GM21737 (cell line): ENCODE measurements around the gene NSD2.

ENCODE experiments used
- ATAC-seq: cut with Tn5 transposase; IDR thresholded peaks from one replicate; pipeline ENCODE4 v1.9.1; 2021; ENCODE audit warnings: mild to moderate bottlenecking, moderate library complexity; ENCODE audit not compliant: unreplicated experiment

Gene NSD2

GRCh38 chr4:1982124-1983052 lies 111.2 kb downstream of the NSD2 start:
- ATAC-seq, result no peak

GRCh38 chr4:1983053-1983845 lies 112.1 kb downstream of the NSD2 start:
- no peak for ATAC-seq

GRCh38 chr4:1983846-1984405 lies 112.7 kb downstream of the NSD2 start:
- no peak for ATAC-seq

GRCh38 chr4:1984406-1985191 lies 113.4 kb downstream of the NSD2 start:
- no peak for ATAC-seq

- ATAC-seq, result no peak
Measured at GRCh38 chr4:1985294-1985693, 114.1 kb downstream of the NSD2 start.

GRCh38 chr4:1985780-1986577 lies 114.8 kb downstream of the NSD2 start:
- ATAC-seq, result no peak

- no peak for ATAC-seq
Measured at GRCh38 chr4:1986578-1987210, 115.5 kb downstream of the NSD2 start.

- no peak for ATAC-seq
Measured at GRCh38 chr4:1987296-1987695, 116.1 kb downstream of the NSD2 start.

GRCh38 chr4:1987721-1988326 lies 116.6 kb downstream of the NSD2 start:
- no peak for ATAC-seq

- no peak for ATAC-seq
Measured at GRCh38 chr4:1988327-1988724, 117.1 kb downstream of the NSD2 start.

GRCh38 chr4:1989533-1990347 lies 118.5 kb downstream of the NSD2 start:
- ATAC-seq, result no peak

- no peak for ATAC-seq
Measured at GRCh38 chr4:1990348-1990645, 119.1 kb downstream of the NSD2 start.

GRCh38 chr4:1990676-1991075 lies 119.5 kb downstream of the NSD2 start:
- no peak for ATAC-seq

- no peak for ATAC-seq
Measured at GRCh38 chr4:1991087-1991486, 119.9 kb downstream of the NSD2 start.

- ATAC-seq, result no peak
Measured at GRCh38 chr4:1991596-1992434, 120.6 kb downstream of the NSD2 start.

- ATAC-seq, result no peak
Measured at GRCh38 chr4:1992468-1993168, 121.4 kb downstream of the NSD2 start.

GRCh38 chr4:1993169-1993516 lies 122.0 kb downstream of the NSD2 start:
- no peak for ATAC-seq
